SK-N-SH (cell line): Measurements from ENCODE around the gene ZSCAN10.
"Not testable (repeated sequence)": the region's sequence is repeated elsewhere in the genome, so short reads cannot be mapped to it uniquely, and the experiment has no call there.

ENCODE experiments used
- ELF1 ChIP-seq: IDR thresholded peaks from 2 replicates; pipeline ENCODE4 v1.4.0; 2012
- EP300 ChIP-seq, 2 experiments: IDR thresholded peaks; 2 replicates each; pipeline versions ENCODE4 v1.4.0 to v1.6.1; 2012; ENCODE audit warnings: borderline replicate concordance in 1 of 2, low read depth in 1 of 2, low read length in 1 of 2
- MXI1 ChIP-seq: IDR thresholded peaks from 2 replicates; pipeline ENCODE4 v1.6.1; 2012; ENCODE audit warnings: mild to moderate bottlenecking, low read depth, low read length, improper control_type of control experiment
- TCF12 ChIP-seq: IDR thresholded peaks from 2 replicates; pipeline ENCODE4 v1.4.0; 2012
- TF ChIP-seq, protein P1 (sequence below): fragments of 200-600 bp; sonication (generic); IDR thresholded peaks from 2 replicates; pipeline ENCODE4 v1.6.1; 2017; ENCODE audit warnings: antibody characterized with exemption, mild to moderate bottlenecking, moderate library complexity
- TF ChIP-seq, protein P2 (sequence below): IDR thresholded peaks from 2 replicates; pipeline ENCODE4 v1.6.1; 2012; ENCODE audit warnings: mild to moderate bottlenecking, low read depth, low read length, moderate library complexity
- TF ChIP-seq, protein P3 (sequence below): IDR thresholded peaks from 2 replicates; pipeline ENCODE4 v1.4.0; 2012; ENCODE audit warnings: low read depth, borderline replicate concordance
- TF ChIP-seq, protein P4 (sequence below): fragments of 150-350 bp; IDR thresholded peaks from 2 replicates; pipeline ENCODE4 v1.6.1; 2016; ENCODE audit warnings: mild to moderate bottlenecking, low read depth, low read length
- TF ChIP-seq, protein P5 (sequence below): IDR thresholded peaks from 2 replicates; pipeline ENCODE4 v1.4.0; 2012; ENCODE audit warnings: low read depth

DNA sequence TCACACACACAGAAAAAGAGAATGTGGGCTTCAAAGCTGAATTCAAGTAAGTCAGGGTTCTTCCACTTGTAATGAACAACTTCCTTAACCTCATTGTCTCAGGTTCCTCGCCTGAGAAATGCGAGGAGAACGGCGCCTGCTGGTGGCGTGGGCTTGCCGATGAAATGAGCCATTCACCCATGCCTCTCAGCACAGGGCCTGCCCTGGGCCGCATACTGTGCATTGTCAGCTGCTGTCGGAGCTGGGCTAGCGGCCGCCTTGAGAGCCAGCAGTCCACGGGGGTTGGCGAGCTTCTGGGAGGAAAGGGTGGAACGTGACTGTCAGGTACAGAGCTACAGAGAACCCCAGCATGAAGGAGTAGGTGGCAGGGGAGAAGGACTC lies 45.8 kb downstream of the ZSCAN10 start:
- TF ChIP-seq, protein P1, sequence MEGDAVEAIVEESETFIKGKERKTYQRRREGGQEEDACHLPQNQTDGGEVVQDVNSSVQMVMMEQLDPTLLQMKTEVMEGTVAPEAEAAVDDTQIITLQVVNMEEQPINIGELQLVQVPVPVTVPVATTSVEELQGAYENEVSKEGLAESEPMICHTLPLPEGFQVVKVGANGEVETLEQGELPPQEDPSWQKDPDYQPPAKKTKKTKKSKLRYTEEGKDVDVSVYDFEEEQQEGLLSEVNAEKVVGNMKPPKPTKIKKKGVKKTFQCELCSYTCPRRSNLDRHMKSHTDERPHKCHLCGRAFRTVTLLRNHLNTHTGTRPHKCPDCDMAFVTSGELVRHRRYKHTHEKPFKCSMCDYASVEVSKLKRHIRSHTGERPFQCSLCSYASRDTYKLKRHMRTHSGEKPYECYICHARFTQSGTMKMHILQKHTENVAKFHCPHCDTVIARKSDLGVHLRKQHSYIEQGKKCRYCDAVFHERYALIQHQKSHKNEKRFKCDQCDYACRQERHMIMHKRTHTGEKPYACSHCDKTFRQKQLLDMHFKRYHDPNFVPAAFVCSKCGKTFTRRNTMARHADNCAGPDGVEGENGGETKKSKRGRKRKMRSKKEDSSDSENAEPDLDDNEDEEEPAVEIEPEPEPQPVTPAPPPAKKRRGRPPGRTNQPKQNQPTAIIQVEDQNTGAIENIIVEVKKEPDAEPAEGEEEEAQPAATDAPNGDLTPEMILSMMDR, result not testable (repeated sequence)
- TF ChIP-seq, protein P2, sequence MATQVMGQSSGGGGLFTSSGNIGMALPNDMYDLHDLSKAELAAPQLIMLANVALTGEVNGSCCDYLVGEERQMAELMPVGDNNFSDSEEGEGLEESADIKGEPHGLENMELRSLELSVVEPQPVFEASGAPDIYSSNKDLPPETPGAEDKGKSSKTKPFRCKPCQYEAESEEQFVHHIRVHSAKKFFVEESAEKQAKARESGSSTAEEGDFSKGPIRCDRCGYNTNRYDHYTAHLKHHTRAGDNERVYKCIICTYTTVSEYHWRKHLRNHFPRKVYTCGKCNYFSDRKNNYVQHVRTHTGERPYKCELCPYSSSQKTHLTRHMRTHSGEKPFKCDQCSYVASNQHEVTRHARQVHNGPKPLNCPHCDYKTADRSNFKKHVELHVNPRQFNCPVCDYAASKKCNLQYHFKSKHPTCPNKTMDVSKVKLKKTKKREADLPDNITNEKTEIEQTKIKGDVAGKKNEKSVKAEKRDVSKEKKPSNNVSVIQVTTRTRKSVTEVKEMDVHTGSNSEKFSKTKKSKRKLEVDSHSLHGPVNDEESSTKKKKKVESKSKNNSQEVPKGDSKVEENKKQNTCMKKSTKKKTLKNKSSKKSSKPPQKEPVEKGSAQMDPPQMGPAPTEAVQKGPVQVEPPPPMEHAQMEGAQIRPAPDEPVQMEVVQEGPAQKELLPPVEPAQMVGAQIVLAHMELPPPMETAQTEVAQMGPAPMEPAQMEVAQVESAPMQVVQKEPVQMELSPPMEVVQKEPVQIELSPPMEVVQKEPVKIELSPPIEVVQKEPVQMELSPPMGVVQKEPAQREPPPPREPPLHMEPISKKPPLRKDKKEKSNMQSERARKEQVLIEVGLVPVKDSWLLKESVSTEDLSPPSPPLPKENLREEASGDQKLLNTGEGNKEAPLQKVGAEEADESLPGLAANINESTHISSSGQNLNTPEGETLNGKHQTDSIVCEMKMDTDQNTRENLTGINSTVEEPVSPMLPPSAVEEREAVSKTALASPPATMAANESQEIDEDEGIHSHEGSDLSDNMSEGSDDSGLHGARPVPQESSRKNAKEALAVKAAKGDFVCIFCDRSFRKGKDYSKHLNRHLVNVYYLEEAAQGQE, result not testable (repeated sequence)
- TF ChIP-seq, protein P3, sequence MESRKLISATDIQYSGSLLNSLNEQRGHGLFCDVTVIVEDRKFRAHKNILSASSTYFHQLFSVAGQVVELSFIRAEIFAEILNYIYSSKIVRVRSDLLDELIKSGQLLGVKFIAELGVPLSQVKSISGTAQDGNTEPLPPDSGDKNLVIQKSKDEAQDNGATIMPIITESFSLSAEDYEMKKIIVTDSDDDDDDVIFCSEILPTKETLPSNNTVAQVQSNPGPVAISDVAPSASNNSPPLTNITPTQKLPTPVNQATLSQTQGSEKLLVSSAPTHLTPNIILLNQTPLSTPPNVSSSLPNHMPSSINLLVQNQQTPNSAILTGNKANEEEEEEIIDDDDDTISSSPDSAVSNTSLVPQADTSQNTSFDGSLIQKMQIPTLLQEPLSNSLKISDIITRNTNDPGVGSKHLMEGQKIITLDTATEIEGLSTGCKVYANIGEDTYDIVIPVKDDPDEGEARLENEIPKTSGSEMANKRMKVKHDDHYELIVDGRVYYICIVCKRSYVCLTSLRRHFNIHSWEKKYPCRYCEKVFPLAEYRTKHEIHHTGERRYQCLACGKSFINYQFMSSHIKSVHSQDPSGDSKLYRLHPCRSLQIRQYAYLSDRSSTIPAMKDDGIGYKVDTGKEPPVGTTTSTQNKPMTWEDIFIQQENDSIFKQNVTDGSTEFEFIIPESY, result not testable (repeated sequence)
- TF ChIP-seq, protein P4, sequence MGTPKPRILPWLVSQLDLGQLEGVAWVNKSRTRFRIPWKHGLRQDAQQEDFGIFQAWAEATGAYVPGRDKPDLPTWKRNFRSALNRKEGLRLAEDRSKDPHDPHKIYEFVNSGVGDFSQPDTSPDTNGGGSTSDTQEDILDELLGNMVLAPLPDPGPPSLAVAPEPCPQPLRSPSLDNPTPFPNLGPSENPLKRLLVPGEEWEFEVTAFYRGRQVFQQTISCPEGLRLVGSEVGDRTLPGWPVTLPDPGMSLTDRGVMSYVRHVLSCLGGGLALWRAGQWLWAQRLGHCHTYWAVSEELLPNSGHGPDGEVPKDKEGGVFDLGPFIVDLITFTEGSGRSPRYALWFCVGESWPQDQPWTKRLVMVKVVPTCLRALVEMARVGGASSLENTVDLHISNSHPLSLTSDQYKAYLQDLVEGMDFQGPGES, result not testable (repeated sequence)
- TF ChIP-seq TCF12; EP300 (IDR thresholded peaks at IDR 0.05; ENCODE audit: borderline replicate concordance in 1 of 2, low read depth in 1 of 2, low read length in 1 of 2); ELF1; MXI1: not testable (repeated sequence)
- TF ChIP-seq, protein P5, sequence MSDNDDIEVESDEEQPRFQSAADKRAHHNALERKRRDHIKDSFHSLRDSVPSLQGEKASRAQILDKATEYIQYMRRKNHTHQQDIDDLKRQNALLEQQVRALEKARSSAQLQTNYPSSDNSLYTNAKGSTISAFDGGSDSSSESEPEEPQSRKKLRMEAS, result not testable (repeated sequence)
